Type B pancreatic cell (in vitro differentiated cells): ENCODE measurements around the gene LOXL3. TPM values are rescaled to one million over a fixed set of nuclear protein-coding genes. Genes with fewer than 3 reads are reported as not detected.

Experiments used
- DNase-seq: peaks from one replicate; pipeline ENCODE4 v3.0.0; 2021; ENCODE audit warnings: mixed read lengths; ENCODE audit not compliant: unreplicated experiment; ENCODE audit errors: extremely low spot score
- H3K27ac Mint-ChIP-seq: 2 replicates; pipeline ENCODE4 v1.8.0; 2021; ENCODE audit warnings: mild to moderate bottlenecking, mixed read lengths
- H3K27me3 Mint-ChIP-seq: 2 replicates; pipeline ENCODE4 v1.8.0; 2021; ENCODE audit warnings: mixed read lengths
- H3K36me3 Mint-ChIP-seq: 2 replicates; pipeline ENCODE4 v1.8.0; 2021; ENCODE audit warnings: mixed read lengths
- H3K4me1 Mint-ChIP-seq: one replicate; pipeline ENCODE4 v1.8.0; 2021; ENCODE audit warnings: mixed read lengths; ENCODE audit not compliant: unreplicated experiment
- H3K4me3 Mint-ChIP-seq: 2 replicates; pipeline ENCODE4 v1.8.0; 2021; ENCODE audit warnings: mild to moderate bottlenecking, mixed read lengths
- H3K9me3 Mint-ChIP-seq: 2 replicates; pipeline ENCODE4 v1.8.0; 2021; ENCODE audit warnings: mixed read lengths
- CTCF ChIP-seq: fragments of 200-600 bp; sonication (generic); conservative IDR thresholded peaks from 2 replicates; pipeline ENCODE4 v1.5.0; 2021; ENCODE audit warnings: antibody characterized with exemption, mild to moderate bottlenecking
- total RNA-seq: library from RNA; stranded (reverse); gene quantifications from 2 replicates; pipeline ENCODE4 v1.2.1, GENCODE V29; 2021; ENCODE audit warnings: low replicate concordance

Gene LOXL3
- total RNA-seq, 1 donor from 2014 or later = 23.8 TPM

GRCh38 chr2:74577448-74577847 lies 23.7 kb upstream of the LOXL3 start:
- Mint-ChIP-seq H3K4me3 (no peak overlapping the region), H3K4me1 (peaks cover 16% of the 10 kb centered on the region), H3K9me3 (no peaks in the 10 kb centered on the region), H3K27me3 (peaks cover 5% of the 10 kb centered on the region), H3K36me3 (no peaks in the 10 kb centered on the region), H3K27ac (no peak overlapping the region)
- no peak for DNase-seq
- TF ChIP-seq CTCF = no peak

GRCh38 chr2:74576863-74577229 lies 23.1 kb upstream of the LOXL3 start:
- Mint-ChIP-seq H3K27ac (no peak overlapping the region), H3K4me3 (no peak overlapping the region), H3K27me3 (peaks cover 5% of the 10 kb centered on the region), H3K4me1 (peaks cover 16% of the 10 kb centered on the region), H3K9me3 (no peaks in the 10 kb centered on the region), H3K36me3 (no peaks in the 10 kb centered on the region)
- no peak for TF ChIP-seq CTCF
- DNase-seq = no peak

GRCh38 chr2:74576211-74576862 lies 22.6 kb upstream of the LOXL3 start:
- no peak for DNase-seq
- H3K4me1 Mint-ChIP-seq = peaks cover 16% of the 10 kb centered on the region
- peaks cover 5% of the 10 kb centered on the region for H3K27me3 Mint-ChIP-seq
- no peak for TF ChIP-seq CTCF
- H3K36me3 Mint-ChIP-seq = no peaks in the 10 kb centered on the region
- no peak overlapping the region for H3K4me3 Mint-ChIP-seq
- no peaks in the 10 kb centered on the region for H3K9me3 Mint-ChIP-seq
- H3K27ac Mint-ChIP-seq = no peak overlapping the region

- Mint-ChIP-seq H3K4me3 (no peak overlapping the region), H3K36me3 (no peaks in the 10 kb centered on the region), H3K4me1 (peaks cover 16% of the 10 kb centered on the region), H3K9me3 (no peaks in the 10 kb centered on the region), H3K27ac (no peak overlapping the region), H3K27me3 (peaks cover 3% of the 10 kb centered on the region)
- DNase-seq = no peak
- no peak for TF ChIP-seq CTCF
Observed at GRCh38 chr2:74575320-74575719, 21.6 kb upstream of the LOXL3 start.

GRCh38 chr2:74573747-74574562 lies 20.2 kb upstream of the LOXL3 start:
- H3K4me3 Mint-ChIP-seq = no peak overlapping the region
- H3K27me3 Mint-ChIP-seq = peaks cover 5% of the 10 kb centered on the region
- TF ChIP-seq CTCF = no peak
- no peaks in the 10 kb centered on the region for H3K9me3 Mint-ChIP-seq
- H3K4me1 Mint-ChIP-seq = peaks cover 16% of the 10 kb centered on the region
- H3K27ac Mint-ChIP-seq = no peak overlapping the region
- DNase-seq = no peak
- no peaks in the 10 kb centered on the region for H3K36me3 Mint-ChIP-seq
